Inferior parietal cortex (tissue), 1 donor: Measurements from ENCODE around the gene MXRA8.
A peak's percentile ranks its signal among the peaks of the same experiment; 100 is the strongest.
"Not testable (repeated sequence)": the region's sequence is repeated elsewhere in the genome, so short reads cannot be mapped to it uniquely, and the experiment has no call there.

Experiments used
- DNase-seq: peaks from one replicate; pipeline ENCODE4 v3.0.0-alpha.2; 2016; ENCODE audit errors: extremely low spot score

MXRA8 gene

DNA sequence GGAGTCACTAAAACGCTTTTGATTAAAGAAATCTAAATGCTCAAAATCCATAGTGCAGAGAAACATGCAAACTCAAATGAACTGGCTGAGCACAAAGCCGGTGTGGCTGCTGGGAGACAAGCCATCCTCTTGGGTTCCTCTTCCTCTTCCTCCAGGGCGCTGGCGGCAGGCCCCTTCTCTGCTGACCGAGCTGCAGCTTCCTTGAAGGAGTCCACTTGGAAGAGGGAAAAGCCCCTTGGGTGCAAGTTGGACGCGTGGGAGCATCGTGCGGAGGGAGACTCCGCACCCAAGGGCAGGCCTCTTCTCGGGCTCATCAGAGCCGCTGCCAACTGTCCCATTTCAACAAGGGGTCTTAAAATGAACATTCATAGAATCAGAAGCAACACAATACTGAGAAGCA lies 32.9 kb upstream of the MXRA8 start:
- DNase-seq: no peak

DNA sequence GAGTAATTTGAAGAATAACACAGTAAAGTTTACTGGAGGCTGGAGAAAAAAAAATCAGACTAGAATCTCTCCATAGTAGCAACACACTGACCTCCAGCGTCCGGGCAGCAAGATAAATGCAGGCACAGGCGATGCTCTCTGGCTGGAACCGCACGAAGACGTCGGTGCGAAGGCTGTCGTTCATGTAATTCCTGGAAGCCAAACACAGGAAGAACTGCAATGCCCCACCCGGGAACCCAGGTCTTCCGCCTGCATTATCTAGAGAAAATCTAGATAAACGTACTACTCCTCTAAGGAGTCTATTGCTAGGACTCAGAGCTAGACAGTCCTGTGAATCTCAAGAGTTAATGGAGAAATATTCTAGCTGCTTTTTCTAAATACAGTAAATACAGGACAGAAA lies 32.3 kb upstream of the MXRA8 start:
- no peak for DNase-seq

DNA sequence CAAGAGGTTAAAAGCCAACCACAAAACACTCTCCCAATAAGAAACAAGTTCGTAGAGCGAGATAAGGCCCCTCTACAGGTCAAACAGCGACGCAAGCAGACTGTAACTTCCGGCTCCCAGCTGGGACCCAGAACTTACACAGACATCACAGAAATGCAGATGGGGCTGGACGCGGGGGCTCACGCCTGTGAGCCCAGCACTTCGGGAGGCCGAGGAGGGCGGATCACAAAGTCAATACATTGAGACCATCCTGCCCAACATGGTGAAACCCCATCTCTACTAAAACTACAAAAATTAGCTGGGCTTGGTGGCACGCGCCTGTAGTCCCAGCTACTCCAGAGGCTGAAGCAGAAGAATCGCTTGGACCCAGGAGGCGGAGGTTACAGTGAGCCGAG lies 29.7 kb upstream of the MXRA8 start:
- no peak for DNase-seq

DNA sequence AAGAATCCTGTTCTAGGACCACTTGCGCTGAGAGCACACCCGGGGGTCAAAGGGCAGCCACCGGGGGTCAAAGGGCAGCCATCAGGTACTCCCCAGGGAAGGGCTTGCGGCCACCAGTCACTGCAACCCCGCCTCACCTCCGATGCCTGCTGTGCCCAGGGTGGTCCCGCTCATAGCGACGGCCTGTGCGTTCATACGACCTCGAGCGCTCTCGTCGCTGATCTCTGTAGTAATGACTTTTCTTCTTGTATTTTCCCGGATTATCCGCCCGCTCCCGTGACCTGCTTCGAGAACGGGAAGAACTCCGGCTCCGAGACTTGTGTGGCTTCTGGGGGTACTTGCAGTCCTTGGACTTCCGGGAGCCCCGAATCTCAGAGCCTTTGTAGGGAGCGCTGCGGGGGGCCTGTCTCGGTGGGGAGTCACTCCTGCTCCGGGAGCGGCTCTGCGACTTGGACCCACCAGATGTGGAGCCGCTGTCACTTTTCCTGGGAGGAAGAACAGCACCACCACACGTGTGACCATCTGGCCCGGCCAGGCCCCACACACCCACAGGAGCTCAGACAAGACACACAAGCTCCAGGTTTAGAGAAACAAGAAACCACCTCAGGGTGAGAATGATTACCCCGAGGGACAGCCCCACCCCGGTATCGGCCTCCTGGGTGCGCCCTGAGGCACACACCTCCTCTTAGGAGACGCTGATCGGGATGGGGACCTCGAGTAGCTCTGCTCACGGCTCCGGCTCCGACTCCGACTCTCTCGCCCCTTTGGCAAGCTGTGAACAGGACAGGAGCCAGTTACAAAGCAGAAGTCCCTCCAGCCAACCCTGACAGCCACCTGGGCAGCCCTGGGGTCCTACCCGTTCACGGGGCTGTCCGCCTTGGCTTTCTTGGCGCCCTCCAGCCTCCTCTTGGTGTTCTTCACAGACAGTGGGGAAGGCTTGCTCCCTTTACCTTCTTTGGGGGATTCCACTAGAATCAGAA lies 29.0 kb upstream of the MXRA8 start:
- no peak for DNase-seq

DNA sequence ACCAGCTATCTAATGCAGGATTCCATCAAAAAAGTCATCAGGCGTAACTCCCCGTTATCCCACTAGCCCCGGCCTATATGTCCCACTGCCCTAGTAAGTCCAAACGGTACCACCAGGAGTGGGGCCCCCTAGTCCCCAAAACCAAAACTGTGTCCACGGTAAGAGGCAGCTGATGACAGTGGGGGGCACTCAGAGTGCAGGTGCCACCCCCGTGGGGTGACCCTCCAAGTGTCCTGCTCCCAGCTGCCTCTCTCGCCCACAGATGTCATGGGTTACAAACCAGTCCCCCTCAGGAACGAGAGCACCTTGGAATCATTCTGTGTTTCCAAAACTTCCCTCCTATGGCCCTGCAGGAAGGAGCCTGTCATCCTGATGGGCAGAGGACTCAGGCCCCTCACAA lies 27.6 kb upstream of the MXRA8 start:
- DNase-seq: no peak

DNA sequence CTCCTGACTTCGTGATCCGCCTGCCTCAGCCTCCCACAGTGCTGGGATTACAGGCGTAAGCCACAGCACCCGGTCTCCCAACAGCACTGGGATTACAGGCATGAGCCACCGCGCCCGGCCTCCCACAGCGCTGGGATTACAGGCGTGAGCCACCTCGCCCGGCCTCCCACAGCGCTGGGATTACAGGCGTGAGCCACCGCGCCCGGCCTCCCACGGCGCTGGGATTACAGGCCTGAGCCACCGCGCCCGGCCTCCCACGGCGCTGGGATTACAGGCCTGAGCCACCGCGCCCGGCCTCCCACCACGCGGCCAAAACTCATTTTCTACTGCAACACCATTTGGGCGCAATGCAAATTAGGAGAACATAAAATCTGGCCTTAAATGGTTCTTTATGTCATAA lies 27.0 kb upstream of the MXRA8 start:
- DNase-seq: not testable (repeated sequence)

DNA sequence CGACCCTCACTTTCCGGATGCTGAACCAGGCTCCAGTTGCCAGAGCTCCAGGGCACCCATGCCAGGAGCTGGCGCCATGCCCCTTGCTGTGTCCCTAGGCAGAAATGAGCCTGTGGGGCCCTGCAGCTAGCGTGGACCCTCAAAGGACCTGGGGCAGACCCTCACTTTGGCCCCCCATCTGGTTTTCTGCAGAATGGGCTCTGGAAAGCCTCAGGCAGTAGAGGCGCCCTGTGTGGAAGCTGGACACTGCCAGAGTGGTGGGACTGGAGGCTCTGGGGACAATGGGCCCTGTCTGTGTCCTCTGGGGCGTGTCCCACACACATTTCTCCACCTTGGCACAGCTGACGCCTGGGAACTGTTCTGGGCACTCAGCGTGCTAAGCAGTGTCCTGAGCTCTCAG lies 22.9 kb upstream of the MXRA8 start:
- no peak for DNase-seq

DNA sequence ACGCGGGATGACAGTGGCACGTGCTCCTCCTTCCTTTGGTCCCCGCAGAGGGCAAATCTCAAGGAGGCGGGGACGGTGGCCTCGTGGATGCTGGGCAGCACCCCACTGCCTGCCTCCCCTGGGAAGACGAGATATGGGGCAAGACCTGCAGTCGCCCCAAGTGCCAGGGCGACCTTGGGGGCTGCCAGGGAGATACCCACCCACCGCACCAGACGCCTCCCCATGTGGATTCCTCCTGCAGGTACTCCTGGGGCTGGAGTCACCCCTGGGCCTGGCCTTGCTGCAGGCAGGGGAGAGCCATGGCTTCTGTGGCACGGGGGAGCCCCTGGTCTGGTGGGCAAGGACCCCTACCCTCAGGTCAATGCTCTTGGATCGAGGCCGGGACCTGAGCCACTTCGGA lies 22.5 kb upstream of the MXRA8 start:
- no peak for DNase-seq

DNA sequence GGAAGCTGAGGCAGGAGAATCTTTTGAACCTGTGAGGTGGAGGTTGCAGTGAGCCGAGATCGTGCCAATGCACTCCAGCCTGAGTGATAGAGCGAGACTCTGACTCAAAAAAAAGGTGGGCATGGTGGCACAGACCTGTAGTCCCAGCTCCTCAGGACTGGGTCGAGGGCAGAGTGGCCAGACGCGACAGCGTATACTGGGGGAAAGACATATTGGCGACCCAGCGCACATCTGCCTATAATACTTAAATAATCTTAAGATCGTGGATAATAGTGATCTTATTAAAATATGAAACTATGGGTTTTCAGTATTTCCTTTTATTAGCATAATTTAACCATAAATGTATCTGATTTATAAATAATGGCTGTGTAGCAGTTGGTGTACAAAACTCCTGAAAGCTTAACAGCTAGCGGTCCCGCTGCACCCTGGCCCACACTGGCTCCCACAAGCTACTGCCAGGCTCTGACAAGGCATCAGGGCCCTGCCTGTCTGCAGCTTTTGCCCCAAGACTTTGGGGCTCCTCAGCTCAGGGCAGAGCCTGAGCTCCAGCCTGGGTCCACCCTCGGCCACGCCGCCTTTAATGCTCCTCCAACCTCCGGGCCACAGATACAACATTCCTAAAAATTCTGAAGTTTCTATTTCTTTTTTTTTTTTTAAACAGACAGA lies 19.3 kb upstream of the MXRA8 start:
- no peak for DNase-seq

DNA sequence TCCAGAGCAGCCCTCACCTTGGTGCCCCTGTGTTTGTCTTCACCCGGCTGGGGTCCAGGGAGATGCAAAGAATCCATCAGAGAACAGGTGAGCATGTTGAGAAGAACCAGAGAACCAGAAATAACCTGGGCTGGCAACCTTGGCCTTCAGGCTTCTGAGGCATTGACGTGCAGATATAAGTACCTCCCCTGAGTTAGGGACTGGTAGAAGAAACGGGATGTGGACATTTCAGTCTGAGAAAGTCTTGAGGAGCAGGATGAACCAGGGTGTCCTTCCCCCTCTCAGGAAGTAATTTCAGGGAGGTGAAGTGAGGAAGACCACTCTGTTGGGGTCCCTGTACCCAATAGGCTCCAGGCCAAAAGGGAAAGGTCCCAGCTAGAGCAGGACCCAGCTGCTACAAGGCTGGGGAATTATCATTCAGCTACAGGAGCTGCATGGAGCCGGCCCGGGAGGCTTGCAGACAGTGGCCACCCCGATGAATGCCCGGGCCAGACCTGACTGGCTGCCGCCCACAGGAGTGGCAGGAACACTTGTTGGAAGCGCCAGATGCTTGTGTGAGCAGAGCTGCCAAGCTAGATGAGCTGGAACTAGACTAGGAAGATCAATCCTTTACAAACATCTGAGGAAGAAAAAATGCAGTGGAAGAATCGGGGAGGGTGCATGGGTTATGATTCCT lies 18.3 kb upstream of the MXRA8 start:
- DNase-seq: no peak

DNA sequence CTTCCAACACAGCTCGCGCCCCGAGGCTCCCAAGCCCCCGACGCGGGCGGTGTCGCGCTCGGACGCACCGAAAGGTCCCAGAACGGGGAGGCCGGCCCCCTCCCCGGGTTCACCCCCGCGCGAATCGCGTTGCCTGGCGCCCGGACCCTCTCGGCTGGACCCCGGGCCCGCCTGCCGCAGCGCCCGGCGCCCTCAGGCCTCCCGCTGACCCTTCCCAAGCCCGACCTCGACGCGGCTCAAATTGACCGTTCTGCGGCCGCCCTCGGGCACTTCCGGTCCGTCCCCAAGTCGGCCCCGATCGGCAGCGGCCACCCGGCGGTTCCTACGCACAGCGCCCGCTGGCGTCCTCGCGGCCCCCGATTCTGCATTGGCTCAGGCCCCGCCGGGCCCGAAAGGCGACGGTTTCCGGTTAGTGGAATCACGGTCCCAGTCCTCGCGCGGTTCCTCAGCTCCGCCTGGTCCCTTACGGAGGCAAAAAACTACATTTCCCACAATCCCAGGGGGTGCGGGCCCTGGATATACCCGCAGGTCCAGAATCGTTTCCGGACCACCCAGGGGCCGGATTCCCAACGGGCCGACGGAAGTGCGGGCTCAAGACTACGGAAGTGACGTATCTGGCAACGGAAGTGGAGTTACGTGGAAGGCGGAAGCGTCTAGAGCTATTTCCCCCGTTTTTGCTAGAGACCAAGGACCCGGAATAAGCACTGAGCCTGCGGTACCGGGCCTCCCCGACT lies 16.7 kb upstream of the MXRA8 start, which contains the start of gene AURKAIP1:
TSS of gene AURKAIP1 (minus strand) at position 279 of the 734 bp plus-strand sequence. CDS start 451 bp downstream, outside the sequence.
- DNase-seq: peak; percentile 100

DNA sequence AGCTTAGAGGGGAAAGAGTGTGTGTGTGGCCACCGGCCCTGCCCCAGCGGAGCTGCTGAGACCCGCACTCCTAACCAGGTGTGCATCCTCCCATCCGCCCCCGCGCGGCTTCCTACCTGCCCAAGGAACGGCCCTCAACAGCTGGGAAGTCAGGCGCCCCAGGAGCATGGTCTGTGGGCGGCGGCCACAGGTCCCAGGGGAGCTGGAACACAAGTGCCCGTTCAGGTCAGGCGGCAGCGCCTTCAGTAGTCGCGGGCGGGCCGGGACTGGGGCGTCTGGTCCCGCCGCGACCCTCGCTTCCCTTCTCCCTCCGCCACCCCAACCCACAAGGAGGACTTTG lies 16.2 kb upstream of the MXRA8 start:
- DNase-seq: no peak

DNA sequence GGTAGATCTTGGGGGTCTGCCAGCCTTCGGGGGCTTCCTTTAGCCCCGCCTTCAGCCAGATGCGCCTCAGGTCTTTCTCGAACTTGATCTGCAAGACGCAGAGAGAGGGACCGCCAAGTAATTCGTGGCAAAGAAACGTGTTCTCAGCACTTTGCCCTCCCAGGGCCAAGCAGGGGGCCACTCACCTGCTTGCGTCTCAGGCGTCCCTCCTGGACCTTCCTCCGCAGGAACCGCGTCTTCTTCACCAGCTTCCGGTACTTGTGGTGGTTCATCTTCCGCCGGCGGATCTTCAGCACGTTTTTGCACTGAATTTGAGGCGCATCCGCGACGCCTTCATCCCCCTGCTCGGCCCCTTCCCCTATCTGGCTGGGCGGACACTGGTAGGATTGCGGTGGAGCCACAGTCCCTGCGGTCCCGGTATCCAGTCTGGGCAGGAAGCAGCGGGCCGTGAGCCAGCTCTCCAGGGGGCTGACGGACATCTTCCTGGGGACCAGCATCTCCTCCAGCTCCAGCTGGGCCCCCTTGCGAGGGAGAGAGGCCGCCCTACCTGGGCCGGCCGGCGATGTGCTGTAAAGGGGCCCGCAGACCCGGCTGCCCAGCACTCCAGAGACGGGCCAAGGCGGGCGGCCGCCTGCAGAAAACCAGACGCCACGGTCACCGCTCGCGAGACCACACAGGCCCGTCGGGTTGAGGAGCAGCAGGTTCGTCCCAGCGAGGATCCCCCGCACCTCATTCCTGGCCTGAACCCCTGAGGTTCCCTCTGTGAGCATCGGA lies 15.6 kb upstream of the MXRA8 start:
- no peak for DNase-seq

DNA sequence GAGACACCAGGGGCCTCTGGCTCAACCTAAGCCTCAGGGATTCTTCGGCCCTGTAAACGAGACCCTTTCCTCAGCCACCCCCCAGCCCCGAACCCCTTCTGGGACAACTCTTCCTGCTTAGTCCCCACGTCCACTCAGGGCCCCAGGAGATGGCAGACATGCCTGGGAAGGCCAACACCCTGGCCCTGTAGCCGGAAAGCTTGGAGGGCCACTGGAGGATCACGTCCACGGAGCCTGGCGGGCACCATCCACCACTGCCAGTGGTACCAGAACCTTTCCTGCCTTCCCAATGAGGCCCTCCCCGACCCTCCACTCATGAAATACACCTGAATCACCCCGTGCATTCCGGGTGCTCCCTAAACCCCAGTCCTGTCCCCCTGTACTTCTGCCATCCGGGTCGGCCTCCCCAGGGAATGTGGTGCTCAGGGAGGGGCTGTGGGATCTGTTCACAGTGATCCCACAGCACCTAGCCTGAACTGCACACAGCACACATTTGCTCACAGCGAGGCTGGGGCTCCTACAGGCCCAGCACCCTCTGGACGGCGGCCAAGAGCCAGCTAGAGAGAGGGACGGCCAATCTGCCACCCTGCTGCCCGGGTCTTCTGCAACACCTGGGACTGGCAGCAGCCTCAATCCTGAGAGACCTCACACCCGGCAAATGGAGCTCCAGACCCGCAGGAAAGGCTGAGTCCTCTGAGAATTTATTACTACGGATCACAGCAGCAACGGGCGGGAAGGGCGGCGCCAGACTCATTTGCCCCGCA lies 14.9 kb upstream of the MXRA8 start:
- no peak for DNase-seq

DNA sequence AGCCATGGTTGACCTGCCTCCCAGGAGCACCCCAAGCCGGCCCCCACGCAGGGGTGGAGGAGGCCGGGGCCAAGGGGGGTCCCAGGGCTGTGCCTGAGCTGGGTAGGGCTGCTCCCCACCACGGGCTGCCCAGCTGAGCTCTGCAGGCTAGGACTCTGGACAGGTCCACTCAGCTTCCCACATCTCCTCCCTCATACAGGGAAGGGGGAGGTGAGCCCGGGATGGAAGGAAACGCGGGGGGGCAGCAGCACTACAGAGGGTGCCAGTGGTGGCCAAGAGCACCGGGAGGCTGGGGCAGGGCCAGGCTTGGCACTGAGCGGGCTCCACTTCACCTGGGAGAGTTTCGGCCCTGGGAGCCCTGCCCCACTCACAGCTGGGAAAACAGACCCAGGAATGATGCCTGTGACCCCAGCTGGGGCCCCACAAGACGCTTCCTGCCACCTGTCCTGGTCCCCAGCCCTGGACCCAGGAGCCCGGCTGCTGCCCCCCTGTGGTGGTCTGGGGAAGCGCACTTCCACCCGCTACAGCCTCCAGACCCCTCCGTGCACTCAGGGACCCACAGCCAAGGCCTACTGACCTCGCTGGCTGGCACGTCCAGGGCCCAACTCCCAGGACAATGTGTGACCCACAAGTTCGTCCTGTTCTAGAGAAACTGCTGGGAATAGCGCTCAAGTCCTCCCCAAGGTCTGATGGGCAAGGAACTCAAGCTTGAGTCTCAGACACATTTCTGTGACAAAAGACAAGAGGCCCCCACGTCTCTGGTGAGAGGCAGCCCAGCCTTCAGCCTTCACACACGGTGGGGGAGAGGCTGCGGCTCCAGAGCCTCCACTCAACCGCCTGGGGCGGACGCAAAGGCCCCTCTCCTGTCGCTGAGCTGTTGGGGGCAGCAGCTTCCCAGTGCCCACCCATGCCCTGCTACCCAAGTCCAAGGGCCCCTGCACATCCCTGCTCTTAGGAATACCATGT lies 13.7 kb upstream of the MXRA8 start:
- peak; percentile 41 for DNase-seq

DNA sequence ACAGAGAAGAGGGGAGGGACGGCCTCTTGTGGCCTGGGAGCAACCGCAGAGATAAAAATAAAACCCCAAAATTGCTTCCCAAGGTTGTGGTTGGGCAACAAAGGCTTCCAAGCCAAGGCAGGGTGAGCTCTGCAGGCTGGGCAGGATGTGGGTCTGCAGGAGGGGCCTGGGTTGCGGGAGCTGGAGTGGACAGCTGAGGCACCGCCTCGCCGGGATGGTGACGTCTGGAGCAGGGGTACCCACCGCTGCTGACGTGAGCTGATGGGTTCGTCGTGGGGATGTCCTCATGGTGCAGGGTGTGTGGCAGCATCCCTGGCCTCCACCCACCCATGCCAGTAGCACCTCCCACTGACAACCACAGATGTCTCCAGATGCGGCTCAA lies 13.0 kb upstream of the MXRA8 start:
- DNase-seq: no peak

DNA sequence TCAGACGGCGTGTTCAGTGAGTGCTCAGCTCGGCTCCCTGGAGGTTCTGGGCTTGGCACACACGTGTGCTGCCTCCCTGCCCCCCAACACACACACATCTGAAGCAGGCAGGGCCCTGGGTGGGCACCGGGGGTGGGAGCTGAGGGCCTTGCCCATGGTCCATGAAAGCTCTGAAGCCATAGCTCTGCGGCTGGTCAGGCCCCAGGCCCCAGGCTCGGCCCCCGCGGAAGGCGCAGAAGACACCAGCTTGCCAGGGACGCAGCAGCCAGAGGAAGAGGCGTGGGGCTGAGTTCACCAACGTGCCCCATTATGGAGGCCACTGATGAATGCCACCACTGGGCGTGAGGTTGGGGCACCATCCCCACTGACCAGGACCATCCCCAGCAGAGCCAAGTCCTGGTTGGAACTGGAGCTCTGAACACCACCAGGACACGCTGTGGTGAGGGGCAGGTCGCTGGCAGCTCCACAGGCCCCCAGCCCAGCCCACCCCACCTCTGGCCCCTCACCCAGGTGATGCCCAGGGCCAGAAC lies 12.5 kb upstream of the MXRA8 start:
- DNase-seq: no peak

DNA sequence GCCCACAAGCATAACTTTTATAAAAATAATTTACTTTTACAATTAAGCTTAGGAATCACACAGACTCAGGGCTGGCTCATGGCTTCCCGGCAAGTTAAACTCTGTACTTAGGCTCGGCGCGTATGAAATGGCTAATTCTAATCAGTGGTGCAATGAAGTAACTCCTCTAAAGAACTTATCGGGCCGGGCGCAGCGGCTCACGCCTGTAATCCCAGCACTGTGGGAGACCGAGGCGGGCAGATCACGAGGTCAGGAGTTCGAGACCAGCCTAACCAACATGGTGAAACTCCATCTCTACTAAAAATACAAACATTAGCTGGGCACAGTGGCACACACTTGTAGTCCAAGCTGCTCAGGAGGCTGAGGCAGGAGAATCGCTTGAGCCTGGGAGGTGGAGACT lies 11.7 kb upstream of the MXRA8 start:
- DNase-seq: not testable (repeated sequence)

DNA sequence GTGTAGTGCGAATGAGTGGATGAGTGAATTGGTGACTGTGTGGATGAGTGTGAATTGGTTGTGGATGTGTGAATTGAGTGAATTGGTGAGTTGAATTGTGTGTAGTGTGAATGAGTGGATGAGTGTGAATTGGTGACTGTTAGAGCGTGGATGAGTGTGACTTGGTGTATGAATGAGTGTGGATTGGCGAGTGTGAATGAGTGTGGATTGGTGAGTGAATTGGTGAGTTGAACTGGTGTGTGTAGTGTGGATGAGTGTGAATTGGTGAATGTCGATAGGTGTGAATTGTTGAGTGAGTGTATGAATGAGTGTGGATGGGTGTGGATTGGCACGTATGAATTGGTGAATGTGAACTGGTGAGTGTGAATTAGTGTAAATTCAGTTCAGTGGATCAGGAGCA lies 9.0 kb upstream of the MXRA8 start:
- DNase-seq: no peak
